ENCODE results near the gene GLRX5.

The GLRX5 gene

GRCh38 chr14:95536036-95536593 lies 1.3 kb downstream of the GLRX5 start:
- DNase-seq (ENCODE audit: low spot score), result no peak

- DNase-seq (ENCODE audit: low spot score), result no peak
Measured at GRCh38 chr14:95536671-95537070, 1.8 kb downstream of the GLRX5 start.

GRCh38 chr14:95537298-95538089 lies 2.6 kb downstream of the GLRX5 start:
- DNase-seq (ENCODE audit: low spot score), result no peak

GRCh38 chr14:95538801-95539509 lies 4.1 kb downstream of the GLRX5 start:
- DNase-seq (ENCODE audit: low spot score), result no peak

- DNase-seq (ENCODE audit: low spot score), result no peak
Measured at GRCh38 chr14:95540236-95540855, 5.5 kb downstream of the GLRX5 start.

GRCh38 chr14:95541346-95541745 lies 6.5 kb downstream of the GLRX5 start:
- no peak for DNase-seq (ENCODE audit: low spot score)

GRCh38 chr14:95541932-95542930 lies 7.4 kb downstream of the GLRX5 start:
- DNase-seq (ENCODE audit: low spot score), result no peak

- no peak for DNase-seq (ENCODE audit: low spot score)
Measured at GRCh38 chr14:95543021-95543420, 8.2 kb downstream of the GLRX5 start.

GRCh38 chr14:95544588-95544987 lies 9.7 kb downstream of the GLRX5 start:
- no peak for DNase-seq (ENCODE audit: low spot score)

GRCh38 chr14:95545515-95546168 lies 10.8 kb downstream of the GLRX5 start:
- no peak for DNase-seq (ENCODE audit: low spot score)

GRCh38 chr14:95547272-95547625 lies 12.4 kb downstream of the GLRX5 start:
- DNase-seq (ENCODE audit: low spot score), result no peak

GRCh38 chr14:95547626-95548327 lies 12.9 kb downstream of the GLRX5 start:
- DNase-seq (ENCODE audit: low spot score), result no peak

GRCh38 chr14:95548328-95548929 lies 13.6 kb downstream of the GLRX5 start:
- no peak for DNase-seq (ENCODE audit: low spot score)

GRCh38 chr14:95549656-95550585 lies 15.1 kb downstream of the GLRX5 start:
- DNase-seq (ENCODE audit: low spot score), result no peak

GRCh38 chr14:95551435-95551834 lies 16.6 kb downstream of the GLRX5 start:
- DNase-seq (ENCODE audit: low spot score), result no peak

GRCh38 chr14:95553141-95553540 lies 18.3 kb downstream of the GLRX5 start:
- DNase-seq (ENCODE audit: low spot score), result no peak

GRCh38 chr14:95555053-95555452 lies 20.2 kb downstream of the GLRX5 start:
- DNase-seq (ENCODE audit: low spot score), result no peak

GRCh38 chr14:95557291-95557690 lies 22.4 kb downstream of the GLRX5 start:
- no peak for DNase-seq (ENCODE audit: low spot score)

- DNase-seq (ENCODE audit: low spot score), result no peak
Measured at GRCh38 chr14:95557832-95558231, 23.0 kb downstream of the GLRX5 start.
